NCI-H460 (cell line): ENCODE data around the gene SPATA31C2. TPM values are rescaled to one million over a fixed set of nuclear protein-coding genes. Genes with fewer than 3 reads are reported as not detected.
"Not testable (repeated sequence)": the region's sequence is repeated elsewhere in the genome, so short reads cannot be mapped to it uniquely, and the experiment has no call there.

Experiments
- DNase-seq: peaks from one replicate; pipeline ENCODE4 v3.0.0-alpha.2; 2016; ENCODE audit warnings: low read depth; ENCODE audit errors: extremely low read depth
- polyA plus RNA-seq: library from polyadenylated mRNA; depleted of rRNA; stranded (reverse); fragments of >200 nt; gene quantifications from 2 replicates; pipeline ENCODE4 v1.2.3, GENCODE V29; 2014; cell fraction: nucleus; rRNA removed
- total RNA-seq: library from RNA; depleted of rRNA; stranded (reverse); fragments of >200 nt; shearing (Covaris generic); gene quantifications from 2 replicates; pipeline ENCODE4 v1.2.3, GENCODE V29; 2014; rRNA removed

SPATA31C2 gene
- not detected in 2 replicates for total RNA-seq
- not detected in 2 replicates for polyA plus RNA-seq

DNA sequence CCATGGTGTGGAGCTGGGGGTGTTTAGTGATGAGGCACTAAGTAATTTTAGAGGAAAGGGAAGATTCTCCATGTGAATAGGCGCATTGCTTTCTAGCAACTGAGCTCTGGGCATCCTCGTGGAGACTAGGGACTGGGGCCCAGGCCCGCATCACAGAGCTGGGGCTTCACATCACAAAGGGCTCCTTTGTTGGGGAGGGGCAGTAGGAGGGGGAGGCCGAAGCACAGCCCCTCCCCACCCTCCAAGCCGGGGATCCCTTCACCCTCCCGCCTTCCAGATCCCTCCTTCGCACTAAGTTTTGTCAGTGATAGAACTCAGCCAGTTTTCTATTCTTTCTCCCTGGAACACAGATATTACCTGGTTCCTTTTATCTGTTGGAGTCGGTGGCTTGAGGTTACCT, at the start of gene SPATA31C2:
TSS of gene SPATA31C2 (minus strand) at position 101 of the 400 bp plus-strand sequence. CDS start at position 72, 29 bp downstream.
- DNase-seq: not testable (repeated sequence)

DNA sequence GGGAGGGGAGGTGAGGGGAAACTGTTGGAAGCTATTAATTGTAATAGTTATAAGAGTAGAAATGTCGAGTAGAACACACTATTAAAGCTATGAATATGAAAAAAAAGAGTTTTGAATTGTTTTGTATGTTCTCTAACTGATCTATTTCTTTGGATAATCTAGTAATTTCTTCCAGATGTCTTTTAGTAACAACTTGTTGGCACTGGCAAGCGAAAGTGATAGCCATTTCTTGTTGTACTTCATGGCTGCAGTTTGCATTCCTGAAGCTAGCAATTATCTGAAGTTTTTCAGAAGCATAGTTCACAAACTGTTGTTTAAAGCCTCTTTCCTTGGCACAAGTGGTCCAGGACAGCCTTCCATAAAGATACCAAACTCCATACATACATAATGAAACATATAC, 49.4 kb upstream of the SPATA31C2 start:
- DNase-seq: no peak

DNA sequence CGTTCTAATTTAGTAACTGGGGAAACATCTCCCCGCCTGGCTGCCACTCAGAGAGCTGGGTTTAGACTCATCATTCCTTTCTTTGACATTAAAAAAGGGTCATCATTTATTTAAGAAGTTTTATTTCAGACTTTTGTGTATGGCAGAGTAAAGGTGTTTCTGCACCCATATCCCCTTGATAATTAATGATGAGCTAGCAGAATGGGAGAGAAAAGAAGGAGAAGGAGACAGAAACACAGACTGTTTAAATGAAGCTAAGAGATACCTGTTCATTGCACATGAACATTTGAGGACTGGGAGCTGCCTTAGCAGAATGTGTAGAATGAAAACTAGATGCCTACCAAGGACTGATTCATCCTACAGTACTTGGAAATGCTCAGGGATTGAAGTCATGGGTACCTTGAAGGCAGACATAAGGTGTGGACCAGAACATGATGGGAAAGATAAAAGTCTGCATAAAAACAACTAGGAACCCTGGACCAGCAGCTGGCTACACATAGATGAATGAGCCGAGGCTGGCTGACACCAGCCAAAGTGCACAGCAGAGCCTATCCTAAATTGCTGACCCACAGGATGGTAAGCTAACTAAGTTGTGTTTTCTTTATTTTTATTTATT, 48.3 kb upstream of the SPATA31C2 start:
- no peak for DNase-seq

DNA sequence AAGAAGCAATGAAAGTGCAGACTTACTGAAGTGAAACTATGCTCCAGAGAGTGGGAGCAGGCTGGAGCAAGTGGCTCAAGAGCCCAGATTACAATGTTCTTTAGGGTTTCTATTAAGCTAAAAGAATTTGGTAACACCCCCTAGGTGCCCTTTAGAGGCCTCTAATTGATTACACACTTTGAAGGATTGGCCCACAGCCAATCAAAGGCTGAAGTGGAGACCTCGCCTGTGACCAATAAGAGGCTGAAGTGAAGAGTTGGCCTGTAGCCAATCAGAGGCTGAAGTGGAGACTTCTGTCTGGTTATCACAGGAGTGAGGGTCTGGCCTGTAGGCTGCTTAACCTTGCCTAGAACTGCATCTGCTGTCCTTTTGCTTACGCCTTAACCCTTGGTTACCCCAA, 46.7 kb upstream of the SPATA31C2 start:
- DNase-seq: no peak

DNA sequence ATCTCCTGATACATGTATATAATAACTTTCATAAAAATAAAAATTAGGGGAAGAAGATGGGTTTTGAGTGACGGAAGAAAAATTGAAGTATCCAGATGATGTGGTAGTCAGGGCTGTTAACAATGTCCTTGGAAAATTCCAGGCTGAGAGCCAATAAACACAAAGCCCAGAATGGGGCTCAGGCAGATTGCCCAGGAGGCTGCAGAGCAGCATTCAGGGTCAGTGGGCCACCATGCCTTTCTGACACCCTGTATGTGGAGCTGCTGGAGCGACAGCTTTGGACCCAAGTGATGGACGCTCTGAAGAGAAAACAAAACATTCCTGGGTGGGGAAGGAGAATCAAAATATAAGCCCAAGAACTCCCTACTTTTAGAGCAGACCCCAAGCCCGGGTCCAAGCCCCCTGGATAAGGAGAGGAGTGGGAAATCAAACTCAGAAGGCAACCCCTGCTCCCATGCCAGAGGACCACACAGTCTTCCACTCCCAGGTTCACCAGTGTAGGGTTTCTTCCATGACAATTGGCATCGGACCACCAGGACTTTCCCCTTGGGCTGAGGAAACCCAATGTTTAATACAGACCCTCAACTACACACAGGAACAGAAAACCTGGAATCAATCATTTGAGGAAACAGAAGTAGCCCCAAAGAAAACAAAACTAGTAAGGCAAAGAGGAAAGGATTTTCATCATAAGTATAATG, 45.7 kb upstream of the SPATA31C2 start:
- DNase-seq: no peak

DNA sequence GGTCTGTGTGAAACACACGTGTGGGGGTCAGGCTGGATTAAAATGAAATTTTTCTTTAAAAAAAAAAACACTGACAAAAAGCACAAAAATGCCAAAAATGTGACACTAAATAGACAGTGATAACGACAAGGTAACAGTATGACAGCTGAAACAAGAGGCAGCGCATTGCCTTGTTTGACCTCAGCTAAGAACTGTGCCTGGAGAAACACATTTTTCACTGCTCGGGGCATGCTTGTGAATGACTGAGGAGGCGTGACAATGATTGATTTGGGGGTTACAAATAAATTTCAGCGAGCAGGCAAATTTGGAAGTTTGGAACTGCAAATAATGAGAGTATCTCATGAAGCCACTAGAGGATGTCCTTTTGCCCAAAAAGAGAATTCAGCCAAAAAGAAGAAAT, 44.2 kb upstream of the SPATA31C2 start:
- DNase-seq: no peak

DNA sequence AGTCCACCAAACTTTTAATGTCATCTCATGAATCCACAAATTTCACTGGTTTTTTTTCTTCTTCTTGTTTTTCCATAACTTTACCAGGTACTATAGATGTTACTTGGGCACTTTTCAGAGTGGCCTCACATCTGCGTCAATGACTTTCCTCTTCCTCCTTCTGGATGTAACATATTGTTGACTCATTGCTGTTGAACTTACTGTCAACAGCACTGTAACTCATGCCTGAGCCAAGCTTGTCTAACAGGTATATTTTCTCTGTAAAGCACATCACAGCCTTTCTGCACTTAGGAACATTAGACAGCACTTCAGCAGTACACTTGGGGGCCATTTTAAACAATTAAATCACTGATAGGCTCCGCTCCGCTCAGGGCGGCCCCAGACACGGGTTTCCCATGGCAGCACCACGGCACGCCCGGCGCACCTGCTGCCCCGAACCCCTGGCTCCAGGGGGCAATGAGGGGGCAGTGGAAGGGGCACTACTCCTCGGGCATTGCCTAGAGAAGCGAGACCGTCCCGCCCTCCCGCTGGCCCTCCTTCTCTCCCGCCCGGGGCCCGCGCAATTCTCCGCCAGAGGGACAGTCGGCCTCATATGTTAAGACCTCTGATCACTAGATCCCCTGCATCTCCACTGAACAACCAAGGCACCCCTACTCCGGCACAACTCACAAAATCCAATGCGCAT, 41.9 kb upstream of the SPATA31C2 start:
- no peak for DNase-seq

DNA sequence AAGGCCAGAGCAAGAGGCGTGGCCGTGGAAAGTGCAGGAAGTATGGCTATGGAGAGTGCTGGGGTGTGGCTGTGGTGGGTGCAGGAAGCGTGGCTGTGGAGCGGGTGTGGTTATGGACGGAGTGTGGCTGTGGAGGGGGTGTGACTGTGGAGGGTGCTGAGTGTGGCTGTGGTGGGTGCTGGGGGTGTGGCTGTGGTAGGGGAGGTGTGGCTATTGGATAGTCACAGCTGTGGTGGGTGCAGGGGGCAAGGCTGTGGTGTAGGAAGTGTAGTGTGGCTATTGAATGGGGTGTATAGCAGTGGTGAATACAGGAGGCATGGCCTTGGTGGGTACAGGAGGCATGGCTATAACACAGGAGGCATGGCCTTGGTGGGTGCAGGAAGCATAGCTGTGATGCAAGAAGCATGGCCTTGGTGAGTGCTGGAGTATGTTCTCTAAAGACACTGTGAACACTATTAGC, 40.8 kb upstream of the SPATA31C2 start:
- no peak for DNase-seq

DNA sequence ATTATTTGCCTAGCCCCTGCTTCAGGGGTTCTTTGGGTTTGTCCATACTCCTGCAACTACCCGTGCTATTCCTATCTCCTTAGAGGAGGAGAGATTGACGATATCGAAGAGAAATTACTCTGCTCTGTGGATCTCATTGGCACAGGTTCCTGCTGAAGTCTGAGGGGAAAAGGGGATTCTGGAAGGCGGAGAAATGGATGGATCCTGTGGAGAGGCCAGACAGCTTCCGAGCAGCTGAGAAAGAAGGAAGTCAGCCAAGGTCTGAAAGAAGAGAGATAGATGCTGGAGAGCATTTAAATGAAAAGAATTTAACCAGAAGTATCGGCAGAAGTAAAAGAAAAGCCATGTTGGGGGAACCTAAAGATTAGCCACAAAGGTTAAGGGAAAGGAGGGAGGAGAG, 40.4 kb upstream of the SPATA31C2 start:
- no peak for DNase-seq

DNA sequence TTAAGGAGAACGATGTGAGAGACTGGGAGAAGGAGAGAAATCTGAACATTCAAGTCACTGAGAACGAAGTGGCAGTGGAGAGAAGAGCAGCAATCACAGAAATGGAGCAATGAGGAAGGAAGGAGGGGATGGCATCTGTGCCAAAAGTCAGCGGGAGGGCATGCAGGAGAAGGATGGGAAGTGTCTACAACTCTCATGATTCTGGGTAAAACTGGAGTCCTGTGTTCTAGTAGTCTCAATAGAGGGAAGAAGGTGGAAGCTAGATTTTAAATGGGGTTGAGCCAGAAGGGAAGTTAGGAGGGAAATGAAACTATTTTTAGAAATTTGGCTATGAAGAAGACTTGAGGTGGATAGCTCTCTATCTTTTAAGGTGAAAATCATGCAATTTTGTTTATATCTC, 39.1 kb upstream of the SPATA31C2 start:
- no peak for DNase-seq

DNA sequence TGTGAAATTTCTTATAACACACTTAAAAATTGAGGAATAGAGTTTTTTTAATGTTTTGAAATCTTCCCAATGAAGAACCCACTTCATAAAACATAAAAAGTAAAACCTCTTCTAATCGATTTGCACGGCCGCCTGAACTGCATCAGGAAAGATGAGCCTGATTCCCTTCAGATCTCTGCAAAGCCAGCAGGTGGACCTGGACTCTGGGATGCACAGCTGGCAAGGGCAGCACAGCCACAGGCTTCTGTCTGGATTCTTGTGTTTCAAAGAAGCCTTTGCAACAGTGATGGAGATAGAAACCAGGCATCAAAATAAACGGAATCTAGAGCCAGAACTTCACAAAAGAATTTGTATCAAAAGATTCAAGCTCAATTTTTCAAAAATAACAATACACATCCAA, 36.0 kb upstream of the SPATA31C2 start:
- DNase-seq: no peak

DNA sequence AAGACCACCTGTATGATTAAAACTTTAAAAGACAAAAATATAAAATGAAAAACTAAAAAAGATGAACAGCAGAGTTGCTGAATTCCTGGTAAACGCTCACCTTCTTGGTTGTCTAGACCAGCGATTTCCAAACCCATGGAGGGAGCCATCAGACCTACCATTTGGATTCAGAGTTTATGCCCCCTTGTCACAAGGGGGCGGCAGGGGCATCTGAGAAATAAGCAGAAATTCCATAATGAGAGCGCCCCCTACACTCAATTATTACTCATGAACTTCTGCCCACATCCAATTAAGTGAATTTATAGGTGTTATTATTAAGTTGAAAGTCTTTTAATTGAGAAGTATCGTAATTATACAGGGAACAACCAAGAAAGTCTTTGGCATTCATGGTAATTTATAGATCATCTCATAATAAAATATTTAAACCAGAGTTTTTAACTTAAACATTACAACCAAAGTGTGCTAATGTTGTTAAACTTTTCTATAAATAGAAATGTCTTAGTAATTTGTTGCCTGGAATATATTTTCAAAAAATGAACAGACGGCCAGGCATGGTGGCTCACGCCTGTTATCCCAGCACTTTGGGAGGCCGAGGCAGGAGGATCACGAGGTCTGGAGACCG, 35.2 kb upstream of the SPATA31C2 start:
- DNase-seq: peak; percentile 67

DNA sequence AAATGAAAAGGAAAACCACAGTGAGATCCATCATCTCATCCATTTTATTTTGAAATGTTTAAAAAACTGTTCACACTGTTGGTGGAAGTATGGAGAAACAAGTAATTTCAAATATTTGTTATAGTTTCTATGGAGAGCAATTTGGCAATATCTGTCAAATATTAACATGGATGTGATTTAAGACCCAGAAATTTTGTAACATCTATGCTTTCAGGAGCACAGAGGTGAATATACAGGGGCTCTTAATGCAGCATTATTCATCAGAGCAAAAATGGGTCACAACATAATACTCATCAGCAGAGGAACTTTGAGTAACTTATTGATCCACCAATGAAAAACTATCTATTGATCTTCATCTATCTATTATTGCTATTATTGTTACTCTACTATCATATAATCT, 31.4 kb upstream of the SPATA31C2 start:
- DNase-seq: no peak

DNA sequence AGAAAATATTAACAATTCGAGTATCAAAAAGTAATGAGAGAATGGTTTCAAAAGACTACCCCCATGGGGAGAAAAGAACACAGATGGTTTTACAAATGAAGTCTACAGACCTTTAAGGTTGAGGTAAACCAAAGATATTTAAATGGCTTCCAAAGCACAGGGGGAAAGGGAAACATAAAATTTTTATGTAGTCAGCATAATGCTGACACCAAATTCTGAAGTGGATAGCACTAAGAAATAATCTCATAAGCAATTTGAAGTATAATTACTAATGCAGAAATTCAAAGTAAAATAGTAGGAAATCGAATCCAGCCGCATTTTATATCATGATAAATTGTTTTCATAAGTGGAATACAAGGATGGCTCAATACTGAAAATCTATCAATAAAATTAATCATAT, 30.3 kb upstream of the SPATA31C2 start:
- no peak for DNase-seq

DNA sequence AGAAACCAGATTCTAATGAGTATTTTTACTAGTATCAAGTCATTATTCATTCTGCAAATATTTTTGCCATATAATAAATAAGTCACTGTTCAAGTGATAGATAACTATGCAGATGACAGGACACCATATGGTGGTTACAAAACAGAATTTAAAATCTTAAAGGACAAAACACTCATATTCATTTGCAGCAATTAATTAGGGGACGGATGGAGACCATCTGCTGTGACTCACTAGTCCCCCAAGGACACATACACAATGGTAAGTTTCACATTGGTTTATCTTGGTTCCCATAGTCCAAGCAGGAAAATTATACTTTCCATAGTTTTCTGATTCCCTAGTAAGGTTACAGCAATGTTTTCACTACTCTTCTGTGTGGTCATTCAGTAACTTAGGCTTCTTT, 28.4 kb upstream of the SPATA31C2 start:
- DNase-seq: no peak

DNA sequence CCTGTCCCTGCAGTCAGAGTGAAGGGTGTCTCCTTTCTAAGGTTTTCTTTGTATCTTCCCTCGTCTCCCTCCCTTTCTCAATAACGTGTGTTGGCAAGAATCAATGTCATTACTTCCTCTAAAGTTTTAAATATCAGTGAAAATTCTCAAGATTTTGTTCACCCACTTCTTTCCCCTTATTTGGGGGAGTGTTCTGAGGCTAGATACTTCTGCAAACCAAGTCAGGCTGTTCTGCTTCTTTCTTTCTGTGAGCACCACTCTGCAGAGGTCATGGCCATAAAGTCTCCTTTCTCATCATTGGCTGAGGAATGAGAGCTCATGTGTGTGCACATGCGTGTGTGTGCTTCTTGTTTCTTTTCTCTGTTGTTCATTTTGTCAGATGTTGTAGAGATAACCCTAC, 26.6 kb upstream of the SPATA31C2 start:
- no peak for DNase-seq

DNA sequence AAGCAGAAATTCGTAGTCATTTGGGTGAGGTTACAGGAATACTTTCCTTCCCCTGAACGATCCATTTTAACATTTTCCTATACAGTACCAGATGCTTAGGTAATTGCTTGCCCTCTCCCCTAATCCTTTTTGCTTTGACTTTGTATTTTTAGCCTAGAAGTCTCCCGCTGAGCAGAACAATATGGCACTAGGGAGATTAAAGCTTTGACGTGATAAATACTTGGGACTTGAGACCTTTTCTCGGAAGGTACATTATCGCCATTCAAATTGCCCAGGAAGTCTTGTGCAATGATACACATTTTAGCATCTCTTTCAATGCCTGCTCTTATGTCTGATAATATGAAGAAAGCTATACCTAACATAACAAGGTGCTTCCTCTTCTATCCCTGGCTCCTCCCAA, 22.9 kb upstream of the SPATA31C2 start:
- no peak for DNase-seq

DNA sequence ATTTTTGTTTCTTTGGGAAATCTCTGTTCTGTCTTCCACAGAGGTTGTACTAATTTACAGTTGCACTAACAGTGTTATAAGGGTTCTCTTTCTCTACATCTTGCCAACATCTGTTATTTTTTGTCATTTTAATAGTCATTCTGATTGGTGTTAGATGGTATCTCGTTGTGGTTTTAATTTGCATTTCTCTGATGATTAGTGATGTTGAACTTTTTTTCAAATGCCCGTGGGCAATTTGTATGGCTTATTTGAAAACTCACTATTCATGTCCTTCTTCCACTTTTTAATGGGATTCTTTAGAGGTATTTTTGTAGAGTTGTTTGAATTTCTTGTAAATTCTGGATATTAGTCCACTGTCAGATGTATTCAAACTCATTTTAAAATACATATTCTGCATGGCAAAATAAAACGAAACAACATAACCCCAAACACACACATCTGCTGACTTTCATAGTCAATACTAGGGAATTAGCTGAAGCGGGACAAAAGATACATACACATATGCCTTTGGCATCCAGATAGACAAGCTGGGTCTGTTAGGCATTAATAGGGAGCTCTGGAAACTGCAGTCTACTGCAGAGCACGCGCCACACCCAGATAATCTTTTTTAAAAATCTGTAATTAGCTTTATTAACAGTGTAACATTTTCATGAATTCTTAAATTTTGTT, 5.8 kb upstream of the SPATA31C2 start:
- DNase-seq: no peak

DNA sequence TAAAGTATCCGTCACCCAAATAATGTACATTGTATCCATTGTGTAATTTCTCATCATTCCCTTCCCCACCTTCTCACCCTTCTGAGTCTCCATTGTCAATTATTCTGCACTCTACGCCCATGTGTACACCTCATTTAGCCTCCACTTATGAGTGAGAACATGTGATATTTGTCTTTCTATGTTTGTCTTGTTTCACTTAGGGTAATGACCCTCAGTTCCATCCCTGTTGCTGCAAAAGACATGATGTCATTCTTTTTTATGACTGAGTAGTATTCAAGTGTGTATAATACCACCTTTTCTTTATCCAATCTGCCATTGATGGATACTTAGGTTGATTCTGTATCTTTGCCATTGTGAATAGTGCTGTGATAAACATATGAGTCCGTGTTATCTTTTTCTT, 4.9 kb upstream of the SPATA31C2 start:
- no peak for DNase-seq

DNA sequence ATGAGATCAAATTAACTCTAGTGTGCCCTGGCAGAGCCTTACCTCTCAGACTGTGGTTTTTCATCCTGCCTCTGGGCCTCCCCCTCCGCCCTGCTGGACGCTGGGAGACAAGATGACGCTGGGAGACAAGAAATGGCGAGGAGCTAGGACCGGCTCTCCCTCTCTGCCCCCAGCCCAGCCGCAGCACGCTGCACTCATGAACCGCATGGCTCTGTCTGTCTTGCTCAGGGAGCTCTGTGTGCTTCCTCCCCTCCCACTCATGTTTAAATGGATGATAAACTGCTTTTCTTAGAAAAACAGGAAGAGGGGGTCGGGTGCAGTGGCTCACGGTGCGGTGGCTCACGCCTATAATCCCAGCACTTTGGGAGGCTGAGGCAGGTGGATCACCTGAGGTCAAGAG, 4.7 kb downstream of the SPATA31C2 start:
- not testable (repeated sequence) for DNase-seq

DNA sequence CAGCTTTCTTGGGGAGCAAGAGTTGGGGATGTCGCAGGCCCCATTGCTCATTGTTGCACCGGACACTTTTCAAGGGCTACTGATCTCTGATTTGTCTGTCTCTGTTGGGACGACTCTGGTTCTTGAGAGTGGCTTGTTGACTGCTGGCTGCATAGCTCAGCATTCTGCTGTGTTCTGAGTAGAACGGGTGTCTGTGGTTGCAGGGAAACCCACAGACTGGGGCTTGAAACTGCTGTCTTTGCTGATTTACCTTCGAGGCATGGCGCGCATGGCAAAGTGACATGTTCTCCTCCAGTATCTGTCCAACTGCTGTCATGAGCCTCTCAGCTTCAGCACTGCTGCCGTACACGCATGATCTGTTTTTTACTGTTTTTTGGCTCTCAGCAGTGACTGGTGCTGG, 8.7 kb downstream of the SPATA31C2 start:
- DNase-seq: not testable (repeated sequence)
